SIG-M5 (cell line): ENCODE measurements around the gene MDP1.
"Not testable (repeated sequence)": the region's sequence is repeated elsewhere in the genome, so short reads cannot be mapped to it uniquely, and the experiment has no call there.

Experiments used
- DNase-seq: peaks from one replicate; lab custom pipeline; 2025; lab: John Stamatoyannopoulos, UW

MDP1 gene

DNA sequence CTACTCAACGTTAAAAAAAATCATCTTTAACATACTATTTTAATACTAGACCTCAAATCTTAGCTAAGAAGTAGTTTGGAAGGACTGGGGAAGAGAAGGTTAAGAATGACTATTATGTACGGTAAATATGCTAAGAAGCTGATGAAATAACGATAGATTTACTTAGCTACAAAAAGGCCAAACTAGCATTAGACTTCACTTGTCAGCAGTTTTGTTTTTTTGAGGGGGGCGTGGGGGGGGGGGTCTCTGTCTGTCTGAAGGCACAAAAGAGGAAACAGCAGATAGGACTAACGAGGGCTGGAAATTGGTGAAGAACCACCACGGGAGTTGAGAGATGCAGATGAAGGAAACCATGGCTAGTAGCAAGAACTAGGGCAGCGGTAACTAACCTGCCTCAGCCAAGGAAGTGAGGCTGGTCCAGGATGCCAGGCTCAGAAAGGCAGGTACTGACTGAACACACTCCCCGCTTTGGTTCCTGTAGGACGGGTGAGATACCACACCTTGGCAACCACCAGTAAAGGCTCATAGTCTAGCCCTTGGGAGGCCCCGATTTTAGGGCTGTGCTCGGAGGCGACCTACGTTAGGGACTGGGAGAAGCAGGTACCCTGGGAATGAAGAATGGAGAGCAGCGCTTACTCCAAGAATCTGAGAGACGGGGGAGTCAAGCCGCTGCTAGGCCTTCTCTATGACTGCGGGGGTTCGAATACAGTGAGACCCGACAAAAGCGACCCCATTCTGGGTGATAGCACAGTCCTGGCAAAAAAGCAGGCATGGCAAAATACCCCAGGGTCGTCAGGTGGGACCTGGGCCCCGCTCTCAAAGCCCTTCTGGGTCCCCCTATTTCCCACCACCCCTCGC lies 15.6 kb upstream of the MDP1 start:
- no peak for DNase-seq

GRCh38 chr14:24228902-24229301 lies 13.0 kb upstream of the MDP1 start:
- no peak for DNase-seq

GRCh38 chr14:24226473-24226872 lies 10.6 kb upstream of the MDP1 start:
- no peak for DNase-seq

DNA sequence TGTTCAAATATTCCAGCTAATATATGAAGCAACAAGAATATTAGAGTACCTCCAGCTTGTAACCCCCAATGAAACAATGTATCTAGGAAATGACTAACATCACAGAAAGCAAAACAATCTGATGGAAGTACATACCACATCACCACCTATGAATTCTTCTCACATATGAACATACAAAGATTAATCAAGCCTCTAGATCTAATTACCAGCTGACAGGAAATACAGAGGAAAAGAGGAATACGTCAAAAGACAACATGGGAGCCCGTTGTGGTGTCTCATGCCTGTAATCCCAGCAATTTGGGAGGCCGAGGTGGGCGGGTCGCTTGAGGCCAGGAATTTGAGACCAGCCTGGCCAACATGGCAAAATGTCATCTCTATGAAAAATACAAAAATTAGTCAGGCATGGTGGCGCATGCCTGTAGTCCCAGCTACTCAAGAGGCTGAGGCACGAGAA lies 8.8 kb upstream of the MDP1 start:
- DNase-seq, result no peak

DNA sequence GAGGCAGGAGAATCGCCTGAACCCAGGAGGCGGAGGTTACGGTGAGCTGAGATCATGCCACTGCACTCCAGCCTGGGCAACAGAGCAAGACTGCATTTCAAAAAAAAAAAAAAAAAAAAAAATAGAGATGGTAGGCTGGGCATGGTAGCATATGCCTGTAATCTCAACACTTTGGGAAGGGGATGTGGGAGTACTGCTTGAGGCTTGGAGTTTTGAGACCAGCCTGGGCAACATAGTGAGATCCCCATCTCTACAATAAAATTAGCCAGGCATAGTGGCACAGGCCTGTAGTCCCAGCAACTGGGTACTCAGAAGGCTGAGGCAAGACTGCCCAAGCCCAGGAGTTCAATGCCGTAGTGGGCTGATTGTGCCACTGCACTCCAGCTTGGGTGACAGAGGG lies 7.1 kb upstream of the MDP1 start:
- not testable (repeated sequence) for DNase-seq

GRCh38 chr14:24219521-24219920 lies 3.7 kb upstream of the MDP1 start:
- no peak for DNase-seq

DNA sequence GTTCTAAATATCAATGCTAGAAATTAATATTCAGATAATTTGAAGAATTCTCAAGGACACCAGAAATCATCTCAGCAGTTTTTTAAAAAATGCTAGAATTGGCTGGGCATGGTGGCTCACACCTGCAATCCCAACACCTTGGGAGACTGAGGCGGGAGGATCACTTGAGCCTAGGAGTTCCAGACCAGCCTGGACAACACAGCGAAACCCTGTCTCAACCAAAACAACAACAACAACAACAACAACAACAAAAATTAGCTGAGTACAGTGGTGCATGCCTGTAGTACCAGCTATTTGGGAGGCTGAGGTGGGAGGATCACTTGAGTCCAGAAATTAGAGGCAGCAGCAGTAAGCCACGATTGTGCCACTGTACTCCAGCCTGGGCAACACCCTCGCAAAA lies 3.2 kb upstream of the MDP1 start:
- no peak for DNase-seq

- not testable (repeated sequence) for DNase-seq
Measured at GRCh38 chr14:24216876-24217275, 1.0 kb upstream of the MDP1 start.

GRCh38 chr14:24216345-24216699 lies 456 bp upstream of the MDP1 start:
- no peak for DNase-seq

DNA sequence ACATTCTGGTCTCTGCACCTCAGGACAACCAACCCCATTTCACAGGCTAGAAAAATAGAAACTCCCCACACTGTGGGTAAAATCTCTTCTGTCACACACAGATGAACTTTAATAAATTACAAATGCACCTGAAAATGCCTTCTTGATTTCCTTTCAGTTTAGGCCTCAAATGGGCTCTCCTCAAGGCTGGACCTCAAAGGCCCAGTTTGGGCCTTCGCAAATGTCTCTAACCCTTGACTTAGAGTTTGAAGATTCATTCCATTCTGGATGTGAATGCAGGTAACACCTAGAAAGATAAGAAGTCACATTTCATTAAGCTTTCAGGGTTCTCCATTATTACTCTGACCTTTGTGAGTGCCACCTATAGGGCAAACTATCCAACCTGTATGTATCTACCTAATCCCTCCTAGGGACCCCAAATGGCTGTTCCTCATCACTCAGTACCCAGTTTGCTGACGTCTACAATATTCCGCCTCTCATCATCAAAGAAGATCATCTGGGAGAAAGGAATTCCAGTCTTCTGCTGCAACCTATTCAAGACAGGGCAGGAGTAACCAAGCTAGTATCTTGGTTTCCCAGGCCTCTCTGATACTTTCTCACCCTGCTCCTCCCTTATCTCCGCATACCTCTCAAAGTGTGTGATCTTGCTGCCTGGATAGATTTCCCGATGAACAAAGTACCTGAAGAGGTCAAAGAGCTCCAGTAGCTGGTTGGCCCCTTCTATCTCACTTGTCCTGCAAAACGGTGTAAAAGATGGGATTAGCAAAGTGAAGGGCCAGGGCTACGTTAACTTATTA lies 1.8 kb downstream of the MDP1 start:
- DNase-seq, result no peak

DNA sequence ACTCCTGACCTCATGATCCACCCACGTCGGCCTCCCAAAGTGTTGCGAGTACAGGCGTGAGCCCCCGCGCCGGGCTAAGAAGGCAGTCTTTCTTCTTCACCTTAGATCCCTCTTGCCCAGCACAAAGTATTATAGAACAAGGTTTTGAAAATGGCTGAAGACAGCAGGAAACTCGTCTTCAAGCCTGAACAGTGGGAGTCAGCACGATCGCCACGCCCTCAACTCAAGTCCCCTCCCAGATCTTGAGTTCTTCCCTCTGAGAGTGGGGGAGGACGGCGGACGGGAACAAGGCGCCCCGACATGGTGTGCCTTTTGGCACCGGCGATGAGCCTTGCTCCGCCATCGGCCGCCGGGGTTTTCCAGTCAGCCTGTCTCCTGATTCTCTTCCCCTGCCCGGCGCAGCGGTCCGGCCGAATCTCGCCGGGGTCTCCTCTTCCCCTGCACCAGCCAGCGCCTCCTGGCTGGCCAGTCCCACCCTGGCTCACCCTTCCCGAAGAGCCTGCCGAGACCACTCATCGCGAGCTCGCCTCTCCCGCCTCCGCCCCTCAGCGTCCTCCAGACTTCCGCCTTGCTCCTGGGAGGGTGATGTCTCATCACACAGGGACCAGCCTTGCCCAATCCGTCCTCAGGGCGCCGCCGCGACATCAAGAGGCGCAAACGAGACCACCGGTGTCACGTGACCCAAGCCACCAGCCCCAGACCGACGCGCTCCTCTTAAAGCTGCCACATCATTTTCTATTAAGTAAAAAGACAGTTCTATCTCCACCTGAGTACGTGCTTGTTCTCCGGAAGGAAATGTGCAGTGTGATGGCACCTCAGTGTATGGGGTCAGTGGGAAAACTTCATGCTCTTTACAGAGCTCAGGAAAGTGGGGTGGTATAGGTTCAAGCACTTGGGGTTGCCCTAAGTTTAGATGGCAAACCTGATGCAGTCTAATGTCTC lies 2.7 kb downstream of the MDP1 start, which contains the start of gene CHMP4A:
CHMP4A (minus strand) TSS at position 565 of the 942 bp plus-strand sequence; CDS start at position 516, 49 bp downstream.
- peak; percentile 85 for DNase-seq

DNA sequence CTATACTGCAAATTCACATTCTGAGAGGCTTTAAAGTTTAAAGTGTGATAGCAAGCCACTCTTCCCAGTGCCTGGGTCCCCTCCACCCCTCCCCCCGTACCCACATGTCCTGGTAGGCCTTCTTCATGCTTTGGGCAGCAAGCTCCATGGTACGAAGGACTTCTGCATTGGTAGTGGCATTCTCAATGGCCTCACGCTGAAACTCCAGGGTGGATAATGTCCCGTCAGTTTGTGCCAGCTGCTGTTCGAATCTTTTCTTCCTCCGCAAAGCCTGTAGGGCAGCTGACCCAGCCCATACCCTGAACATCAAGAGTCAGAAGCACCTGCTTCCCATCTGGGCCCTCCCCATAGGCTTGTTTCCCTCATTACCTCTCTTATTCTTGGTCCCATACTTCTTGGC lies 4.6 kb downstream of the MDP1 start:
- DNase-seq, result no peak

GRCh38 chr14:24207625-24208024 lies 8.2 kb downstream of the MDP1 start:
- DNase-seq, result no peak

GRCh38 chr14:24207104-24207551 lies 8.7 kb downstream of the MDP1 start:
- no peak for DNase-seq

GRCh38 chr14:24206260-24207103 lies 9.4 kb downstream of the MDP1 start:
- DNase-seq, result no peak

GRCh38 chr14:24204163-24205146 lies 11.4 kb downstream of the MDP1 start:
- no peak for DNase-seq

DNA sequence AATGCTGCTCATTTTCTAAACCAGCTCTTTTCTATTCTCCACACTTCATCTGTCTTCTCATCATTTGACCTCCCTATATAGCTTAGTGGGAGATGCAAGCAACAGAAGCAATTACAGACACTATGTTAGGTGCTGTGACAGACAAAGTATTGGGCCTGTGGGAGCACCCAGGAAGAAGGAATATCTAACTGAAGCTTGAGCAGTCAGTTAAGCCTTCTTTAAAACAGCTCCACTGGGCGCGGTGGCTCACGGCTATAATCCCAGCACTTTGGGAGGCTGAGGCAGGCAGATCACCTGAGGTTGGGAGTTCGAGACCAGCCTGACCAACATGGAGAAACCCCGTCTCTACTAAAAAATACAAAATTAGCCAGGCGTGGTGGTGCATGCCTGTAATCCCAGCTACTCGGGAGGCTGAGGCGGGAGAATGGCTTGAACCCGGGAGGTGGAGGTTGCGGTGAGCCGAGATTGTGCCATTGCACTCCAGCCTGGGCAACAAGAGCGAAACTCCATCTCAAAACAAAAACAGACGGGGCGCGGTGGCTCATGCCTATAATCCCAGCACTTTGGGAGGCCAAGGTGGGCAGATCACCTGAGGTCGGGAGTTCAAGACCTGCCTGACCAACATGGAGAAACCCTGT lies 12.5 kb downstream of the MDP1 start:
- DNase-seq, result not testable (repeated sequence)

GRCh38 chr14:24202538-24202937 lies 13.3 kb downstream of the MDP1 start:
- DNase-seq, result not testable (repeated sequence)
